Measurements from ENCODE around the gene SMAD1. TPM values are rescaled to one million over a fixed set of nuclear protein-coding genes. Genes with fewer than 3 reads are reported as not detected.

SMAD1 gene
- polyA plus RNA-seq, 2 of the 4 experiments (the other 2 are of a cell fraction) = 9.9 to 23.9 TPM

- peaks cover 4% of the 10 kb centered on the region; the same call in 1 of the 3 replicates for H3K4me1 ChIP-seq
- no peak for TF ChIP-seq RFX5 (IDR thresholded peaks at IDR 0.05)
- no peak for TF ChIP-seq BHLHE40 (IDR thresholded peaks at IDR 0.05; ENCODE audit: low read depth, low read length)
- TF ChIP-seq FOXS1 (CRISPR knock-in tag; IDR thresholded peaks at IDR 0.05) = no peak
- TF ChIP-seq TP53 (CRISPR knock-in tag; IDR thresholded peaks at IDR 0.05) = no peak
- no peak for TF ChIP-seq KDM1A (IDR thresholded peaks at IDR 0.05; ENCODE audit: low read depth)
- TF ChIP-seq HOXB13 (CRISPR knock-in tag; IDR thresholded peaks at IDR 0.05; ENCODE audit: low read depth) = no peak
- TF ChIP-seq REST (IDR thresholded peaks at IDR 0.05) = no peak
- no peak for TF ChIP-seq SMC3 (IDR thresholded peaks at IDR 0.05)
- no peak for TF ChIP-seq CHD2 (IDR thresholded peaks at IDR 0.05; ENCODE audit: low read length, partially characterized antibody)
- no peak for TF ChIP-seq MAZ (IDR thresholded peaks at IDR 0.05; ENCODE audit: borderline replicate concordance, low read depth, low read length)
- TF ChIP-seq POLR2AphosphoS2 (conservative IDR thresholded peaks at IDR 0.05; ENCODE audit: low read length) = no peak
- TF ChIP-seq BCL3 (IDR thresholded peaks at IDR 0.05) = no peak
- TF ChIP-seq ELK1 (IDR thresholded peaks at IDR 0.05; ENCODE audit: low read depth, low read length) = no peak
- no peak for TF ChIP-seq ZFP36 (IDR thresholded peaks at IDR 0.05; ENCODE audit: borderline replicate concordance, partially characterized antibody)
- TF ChIP-seq FOSL2 (IDR thresholded peaks at IDR 0.05) = no peak
- no peak for TF ChIP-seq FOSL2 (CRISPR knock-in tag; IDR thresholded peaks at IDR 0.05)
- no peak for TF ChIP-seq RARB (CRISPR knock-in tag; IDR thresholded peaks at IDR 0.05)
- TF ChIP-seq HOXA7 (CRISPR knock-in tag; IDR thresholded peaks at IDR 0.05) = no peak
- no peak for TF ChIP-seq MAX (IDR thresholded peaks at IDR 0.05)
- TF ChIP-seq MYC (IDR thresholded peaks at IDR 0.05; ENCODE audit: borderline replicate concordance, low read length) = no peak
- no peak for DNase-seq (ENCODE audit: low read depth in 1 of 2, low spot score in 1 of 2)
- no peak overlapping the region for H3K4me3 ChIP-seq
- no peaks in the 10 kb centered on the region for H3K9me3 ChIP-seq
- no peak for FAIRE-seq
- ChIA-PET CTCF (interaction anchor here (0.8 kb wide), 1 partner anchor 23 kb away, joined by 4 read pairs; no protein-coding TSS in a partner anchor), POLR2A (no interaction called here)
- 100% methylated on average over 2 of the region's 2 CpGs for WGBS (ENCODE audit: missing lambda C conversion rate)
- no peak for ATAC-seq
- H3K4me2 ChIP-seq = no peak overlapping the region
- no peak overlapping the region for H3K27ac ChIP-seq
Observed at GRCh38 chr4:145531223-145531622, 49.6 kb downstream of the SMAD1 start.

- DNase-seq (ENCODE audit: low read depth in 1 of 2, low spot score in 1 of 2) (no peak), FAIRE-seq (no peak), ATAC-seq (no peak)
- H3K4me1 ChIP-seq = peaks cover 4% of the 10 kb centered on the region; the same call in 1 of the 3 replicates
- POLR2A ChIA-PET = no interaction called here
- no peak overlapping the region for H3K4me2 ChIP-seq
- H3K27ac ChIP-seq = no peak overlapping the region
- H3K9me3 ChIP-seq = no peaks in the 10 kb centered on the region
- no peak for TF ChIP-seq CTCF (IDR thresholded peaks at IDR 0.05)
- no peak for TF ChIP-seq RCOR1 (IDR thresholded peaks at IDR 0.05; ENCODE audit: low read depth, low read length)
- TF ChIP-seq NFE2L2 (conservative IDR thresholded peaks at IDR 0.05; ENCODE audit: low read length) = no peak
- no peak for TF ChIP-seq KDM1A (IDR thresholded peaks at IDR 0.05; ENCODE audit: low read depth)
- TF ChIP-seq TFCP2L1 (CRISPR knock-in tag; IDR thresholded peaks at IDR 0.05) = no peak
- no peak for TF ChIP-seq ELK1 (IDR thresholded peaks at IDR 0.05; ENCODE audit: low read depth, low read length)
- TF ChIP-seq E2F6 (IDR thresholded peaks at IDR 0.05; ENCODE audit: borderline replicate concordance, low read depth) = no peak
- no peak for TF ChIP-seq EP300 (IDR thresholded peaks at IDR 0.05)
- TF ChIP-seq CHD4 (IDR thresholded peaks at IDR 0.05; ENCODE audit: borderline replicate concordance) = no peak
- TF ChIP-seq MYC (IDR thresholded peaks at IDR 0.05; ENCODE audit: borderline replicate concordance, low read length) = no peak
- CTCF ChIA-PET = interaction anchor here (0.8 kb wide), 1 partner anchor 22 kb away, joined by 4 read pairs; no protein-coding TSS in a partner anchor
- 88% methylated on average over 5 of the region's 5 CpGs for WGBS (ENCODE audit: missing lambda C conversion rate)
- no peak overlapping the region for H3K4me3 ChIP-seq
Observed at GRCh38 chr4:145531859-145532258, 50.2 kb downstream of the SMAD1 start.
